Suprapubic skin (tissue), 4 donors: ENCODE results near the gene CKB.

Experiments
- EP300 ChIP-seq: sonication (generic); formaldehyde crosslinking; IDR thresholded peaks from one replicate; pipeline ENCODE4 v1.6.1; 2017; ENCODE audit warnings: antibody characterized with exemption
- POLR2A ChIP-seq, 2 donors: fragments of 450-650 bp; IDR thresholded peaks; one replicate each; pipeline ENCODE4 v1.6.1; 2017; ENCODE audit warnings: antibody characterized with exemption in 2 of 2, mild to moderate bottlenecking in 2 of 2, moderate library complexity in 2 of 2
- POLR2AphosphoS5 ChIP-seq, 3 donors: sonication (generic); formaldehyde crosslinking; IDR thresholded peaks; one replicate each; pipeline ENCODE4 v1.6.1; 2017; ENCODE audit warnings: antibody characterized with exemption in 3 of 3
- TF ChIP-seq, protein P1 (sequence below), 2 donors: fragments of 200-600 bp in 1 of 2; fragments of 450-650 bp in 1 of 2; sonication (generic) in 1 of 2; IDR thresholded peaks; one replicate each; pipeline ENCODE4 v1.5.1; 2016 to 2019; ENCODE audit warnings: antibody characterized with exemption in 2 of 2, mild to moderate bottlenecking in 1 of 2, moderate library complexity in 1 of 2

- TF ChIP-seq, protein P1, sequence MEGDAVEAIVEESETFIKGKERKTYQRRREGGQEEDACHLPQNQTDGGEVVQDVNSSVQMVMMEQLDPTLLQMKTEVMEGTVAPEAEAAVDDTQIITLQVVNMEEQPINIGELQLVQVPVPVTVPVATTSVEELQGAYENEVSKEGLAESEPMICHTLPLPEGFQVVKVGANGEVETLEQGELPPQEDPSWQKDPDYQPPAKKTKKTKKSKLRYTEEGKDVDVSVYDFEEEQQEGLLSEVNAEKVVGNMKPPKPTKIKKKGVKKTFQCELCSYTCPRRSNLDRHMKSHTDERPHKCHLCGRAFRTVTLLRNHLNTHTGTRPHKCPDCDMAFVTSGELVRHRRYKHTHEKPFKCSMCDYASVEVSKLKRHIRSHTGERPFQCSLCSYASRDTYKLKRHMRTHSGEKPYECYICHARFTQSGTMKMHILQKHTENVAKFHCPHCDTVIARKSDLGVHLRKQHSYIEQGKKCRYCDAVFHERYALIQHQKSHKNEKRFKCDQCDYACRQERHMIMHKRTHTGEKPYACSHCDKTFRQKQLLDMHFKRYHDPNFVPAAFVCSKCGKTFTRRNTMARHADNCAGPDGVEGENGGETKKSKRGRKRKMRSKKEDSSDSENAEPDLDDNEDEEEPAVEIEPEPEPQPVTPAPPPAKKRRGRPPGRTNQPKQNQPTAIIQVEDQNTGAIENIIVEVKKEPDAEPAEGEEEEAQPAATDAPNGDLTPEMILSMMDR (IDR thresholded peaks at IDR 0.05): no peak
- TF ChIP-seq POLR2AphosphoS5 (IDR thresholded peaks at IDR 0.05): no peak
- TF ChIP-seq POLR2A (IDR thresholded peaks at IDR 0.05): no peak
- TF ChIP-seq EP300: no peak
These were observed 3.4 kb downstream of the CKB start for GRCh38 chr14:103519043-103519836.
